GM21737 (cell line): Measurements from ENCODE around the gene NLRP6.
"Not testable (repeated sequence)": the region's sequence is repeated elsewhere in the genome, so short reads cannot be mapped to it uniquely, and the experiment has no call there.

Experiments used
- ATAC-seq: cut with Tn5 transposase; IDR thresholded peaks from one replicate; pipeline ENCODE4 v1.9.1; 2021; ENCODE audit warnings: mild to moderate bottlenecking, moderate library complexity; ENCODE audit not compliant: unreplicated experiment

Gene NLRP6

DNA sequence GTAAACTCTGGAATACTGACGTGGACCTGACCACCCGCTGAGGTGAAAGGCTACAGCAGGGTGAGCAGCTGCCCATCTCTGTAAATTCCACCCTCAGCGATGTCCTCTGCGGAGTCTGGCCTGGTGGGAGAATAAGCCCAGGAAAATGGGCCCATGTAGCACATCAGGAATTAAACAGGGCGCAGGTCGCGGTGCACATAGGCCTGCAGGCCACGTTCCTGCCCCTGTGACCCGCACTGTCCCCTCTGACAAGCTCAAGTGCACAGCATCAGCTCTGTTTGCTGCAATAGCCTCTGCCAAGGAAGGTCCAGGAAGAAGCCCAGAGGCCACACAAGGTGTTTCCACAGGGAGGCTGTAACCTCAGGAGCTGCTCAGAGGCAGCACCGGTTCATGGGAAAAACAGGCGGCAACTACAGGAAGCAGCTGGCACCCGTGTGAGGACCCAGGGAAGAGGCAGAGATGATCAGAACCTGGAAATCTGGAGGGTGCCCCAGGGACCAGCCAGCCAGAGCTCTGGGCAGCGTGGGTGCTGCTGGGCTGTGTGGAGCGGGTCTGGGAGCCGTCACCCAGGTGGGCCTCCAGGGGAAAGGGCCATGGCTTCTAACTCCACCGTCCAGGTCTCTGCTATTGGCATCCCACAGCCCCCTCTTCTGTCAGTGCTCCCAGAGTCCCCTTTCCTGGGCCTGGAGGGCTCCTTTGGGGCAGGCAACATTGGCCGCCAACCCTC lies 28.6 kb downstream of the NLRP6 start:
- no peak for ATAC-seq

DNA sequence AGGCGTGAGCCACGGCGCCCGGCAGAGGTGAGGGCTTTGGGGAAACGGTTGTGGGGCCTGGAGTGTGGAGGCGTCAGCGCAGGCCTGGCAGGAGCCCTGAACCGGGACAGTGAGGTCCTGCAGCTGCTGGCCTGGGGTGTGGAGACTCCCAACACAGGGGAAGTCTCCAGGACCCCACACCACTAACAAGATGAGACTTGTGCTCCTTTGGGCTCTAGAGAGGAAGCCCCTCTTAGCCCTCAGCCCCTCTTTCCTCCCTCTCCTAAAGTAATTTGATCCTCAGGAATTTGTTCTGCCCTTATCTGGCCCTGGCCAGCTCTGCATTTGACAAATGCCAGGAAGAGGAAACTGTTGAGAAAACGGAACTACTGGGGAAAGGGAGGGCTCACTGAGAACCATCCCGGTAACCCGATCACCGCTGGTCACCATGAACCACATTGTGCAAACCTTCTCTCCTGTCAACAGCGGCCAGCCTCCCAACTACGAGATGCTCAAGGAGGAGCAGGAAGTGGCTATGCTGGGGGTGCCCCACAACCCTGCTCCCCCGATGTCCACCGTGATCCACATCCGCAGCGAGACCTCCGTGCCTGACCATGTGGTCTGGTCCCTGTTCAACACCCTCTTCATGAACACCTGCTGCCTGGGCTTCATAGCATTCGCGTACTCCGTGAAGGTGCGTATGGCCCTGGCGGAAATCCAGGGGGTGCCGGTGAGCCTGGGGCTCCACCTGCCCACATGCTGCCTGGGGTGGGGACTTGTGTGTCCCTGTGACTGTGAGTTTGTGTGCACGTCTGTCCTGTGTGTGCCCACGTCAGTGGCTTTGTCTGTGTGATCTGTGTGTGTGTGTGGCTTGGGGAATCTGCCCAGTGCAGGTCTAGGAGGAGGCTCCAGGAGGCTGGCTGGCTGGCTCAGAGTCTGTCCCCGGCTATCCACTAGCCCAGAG lies 29.8 kb downstream of the NLRP6 start, which contains the start of gene IFITM2:
TSS of gene IFITM2 (plus strand) at position 51 of the 943 bp plus-strand sequence. CDS start at position 428, 377 bp downstream.
- ATAC-seq, result not testable (repeated sequence)

DNA sequence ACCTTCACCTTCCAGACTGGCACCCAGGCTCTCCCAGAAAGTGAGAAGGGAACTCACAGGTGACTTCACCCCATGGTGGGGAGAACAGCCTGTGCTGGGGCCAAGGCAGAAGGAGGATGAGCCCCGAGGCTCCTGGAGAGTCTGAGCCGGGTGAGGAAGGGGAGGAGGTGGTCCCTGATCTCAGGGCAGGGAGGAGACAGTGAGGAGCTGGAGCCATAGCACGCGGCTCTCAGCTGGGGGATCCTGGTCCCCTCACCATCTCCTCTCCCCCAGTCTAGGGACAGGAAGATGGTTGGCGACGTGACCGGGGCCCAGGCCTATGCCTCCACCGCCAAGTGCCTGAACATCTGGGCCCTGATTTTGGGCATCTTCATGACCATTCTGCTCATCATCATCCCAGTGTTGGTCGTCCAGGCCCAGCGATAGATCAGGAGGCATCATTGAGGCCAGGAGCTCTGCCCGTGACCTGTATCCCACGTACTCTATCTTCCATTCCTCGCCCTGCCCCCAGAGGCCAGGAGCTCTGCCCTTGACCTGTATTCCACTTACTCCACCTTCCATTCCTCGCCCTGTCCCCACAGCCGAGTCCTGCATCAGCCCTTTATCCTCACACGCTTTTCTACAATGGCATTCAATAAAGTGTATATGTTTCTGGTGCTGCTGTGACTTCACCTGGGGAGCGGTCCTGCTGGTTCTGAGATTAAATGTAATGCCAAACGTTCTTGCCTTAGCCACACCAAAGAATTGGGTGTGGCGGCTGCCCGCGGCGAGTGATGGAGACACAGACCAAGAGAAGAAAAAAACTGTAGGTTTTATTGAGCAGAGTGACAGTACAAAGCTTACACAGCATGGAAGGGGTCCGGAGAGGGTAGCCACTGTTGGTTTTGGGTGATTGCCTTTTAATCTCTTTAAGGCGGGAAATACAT lies 30.8 kb downstream of the NLRP6 start:
- ATAC-seq, result not testable (repeated sequence)

DNA sequence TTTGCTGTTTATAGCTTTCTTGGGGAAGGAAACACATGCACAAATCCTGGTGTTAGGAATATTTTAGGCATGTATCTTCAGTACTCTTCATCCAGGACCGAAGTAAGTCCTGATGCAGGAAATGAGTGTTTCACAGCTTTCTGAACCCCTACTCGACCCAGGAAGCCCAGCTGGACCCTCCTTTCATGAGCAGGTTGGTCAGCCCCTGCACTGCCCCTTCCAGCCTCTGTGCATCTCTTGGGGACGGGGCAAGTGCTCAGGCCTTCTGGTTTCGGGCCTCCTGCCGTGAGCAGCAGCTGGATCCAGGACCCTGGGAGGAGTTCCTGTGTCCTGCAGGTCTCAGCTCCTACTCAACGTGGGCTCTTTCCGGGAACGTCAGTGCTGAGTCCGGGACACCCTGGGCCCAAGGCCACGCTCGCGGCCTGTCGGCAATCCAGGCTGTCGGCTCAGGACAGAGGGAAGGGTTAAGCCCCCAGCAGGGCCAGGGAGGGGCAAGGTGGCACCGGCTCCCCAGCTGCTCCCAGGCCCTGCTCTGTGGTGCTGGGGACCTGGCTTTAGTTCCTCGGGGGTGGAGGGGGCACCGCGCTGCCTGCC lies 31.9 kb downstream of the NLRP6 start:
- ATAC-seq, result not testable (repeated sequence)

DNA sequence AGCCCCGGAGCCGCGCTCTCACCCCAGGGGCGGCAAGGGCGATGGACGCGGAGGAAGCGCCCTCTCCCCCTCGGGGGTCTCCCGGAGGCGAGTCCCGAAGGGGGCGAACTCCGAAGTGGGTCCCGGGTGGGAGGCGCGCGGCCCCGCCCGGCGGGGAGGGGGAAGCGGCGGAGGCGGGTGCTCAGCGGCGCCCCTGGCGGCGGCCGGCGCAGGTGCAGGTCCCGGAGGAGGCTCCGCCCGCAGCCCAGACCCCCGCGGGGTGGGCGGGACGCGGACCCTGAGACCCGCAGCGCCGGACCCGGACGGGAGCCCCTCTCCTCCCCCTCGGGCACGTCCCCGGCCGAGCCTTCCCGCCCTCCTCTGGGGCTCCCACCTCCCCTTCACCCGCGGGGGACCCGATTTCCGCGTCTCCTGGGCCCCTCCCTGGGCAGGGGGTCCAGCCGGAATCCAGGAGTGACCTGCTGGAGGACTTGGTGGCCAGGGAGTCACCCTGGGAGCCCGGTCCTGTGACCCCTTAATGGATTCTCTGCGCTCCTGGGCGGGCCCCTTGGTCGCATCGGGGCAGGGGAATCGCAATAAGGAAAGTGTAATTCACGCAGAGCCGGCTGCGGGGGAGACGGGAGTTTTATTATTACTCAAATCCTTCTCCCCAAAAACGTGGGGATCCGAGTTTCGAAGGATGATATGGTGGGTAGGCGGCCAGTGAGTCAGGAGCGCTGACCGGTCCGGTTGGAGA lies 33.0 kb downstream of the NLRP6 start:
- ATAC-seq, result not testable (repeated sequence)

DNA sequence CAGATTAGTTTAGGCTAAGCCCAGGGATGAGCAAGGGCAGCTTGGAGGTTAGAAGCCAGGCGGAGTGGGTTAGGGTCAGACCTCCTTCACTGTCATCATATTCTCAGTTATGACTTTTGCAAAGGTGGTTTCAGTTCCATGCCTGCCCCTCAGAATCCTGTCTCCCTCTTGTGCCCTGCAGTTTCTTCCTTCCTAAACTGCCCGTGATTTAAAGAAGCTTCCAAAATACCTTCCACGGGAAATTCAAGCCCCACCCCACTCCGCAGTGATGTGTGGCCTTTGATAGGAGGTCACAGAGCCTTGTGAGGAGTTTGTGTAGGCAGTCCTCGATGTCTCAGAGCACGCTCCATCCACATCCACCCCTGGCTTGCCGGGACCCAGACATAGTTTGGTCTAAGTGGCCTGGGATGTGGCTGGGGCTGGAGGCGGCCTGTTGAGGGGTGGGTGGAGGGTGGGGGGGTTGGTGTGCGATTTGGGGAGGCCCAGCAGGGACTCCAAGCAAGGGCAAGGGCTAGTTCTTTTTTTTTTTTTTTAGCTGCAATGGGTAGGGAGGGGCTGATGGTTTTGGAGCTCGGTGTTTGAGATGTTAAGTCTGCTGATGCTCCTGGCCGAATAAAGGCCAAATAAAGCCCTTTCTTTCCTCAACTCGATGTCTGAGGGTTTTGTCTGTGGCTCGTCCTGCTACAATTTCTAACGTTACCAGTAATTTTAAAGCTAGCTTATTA lies 34.0 kb downstream of the NLRP6 start:
- ATAC-seq, result no peak

DNA sequence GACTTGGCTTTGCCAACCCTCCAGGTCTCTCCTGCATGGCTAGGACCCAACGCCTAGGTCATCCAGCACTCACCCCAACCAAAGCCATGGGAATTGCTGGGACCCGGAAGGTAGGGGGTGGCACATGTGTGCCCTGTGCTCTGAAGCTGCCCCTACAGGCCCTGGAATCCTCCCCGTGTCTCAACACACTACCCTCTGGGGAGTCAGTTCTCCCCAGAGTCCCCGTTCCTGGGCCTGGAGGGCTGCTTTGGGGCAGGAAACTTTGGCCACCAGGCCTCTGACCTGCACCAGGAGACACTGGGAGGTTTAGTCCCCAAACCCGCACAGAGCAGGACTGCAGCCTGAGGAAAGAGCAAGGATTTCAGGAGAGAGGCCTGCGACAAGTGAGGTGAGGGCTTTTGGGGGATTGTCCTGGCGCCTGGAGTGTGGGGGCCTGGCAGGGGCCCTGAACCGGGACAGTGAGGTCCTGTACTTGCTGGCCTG lies 35.1 kb downstream of the NLRP6 start:
- ATAC-seq, result no peak

DNA sequence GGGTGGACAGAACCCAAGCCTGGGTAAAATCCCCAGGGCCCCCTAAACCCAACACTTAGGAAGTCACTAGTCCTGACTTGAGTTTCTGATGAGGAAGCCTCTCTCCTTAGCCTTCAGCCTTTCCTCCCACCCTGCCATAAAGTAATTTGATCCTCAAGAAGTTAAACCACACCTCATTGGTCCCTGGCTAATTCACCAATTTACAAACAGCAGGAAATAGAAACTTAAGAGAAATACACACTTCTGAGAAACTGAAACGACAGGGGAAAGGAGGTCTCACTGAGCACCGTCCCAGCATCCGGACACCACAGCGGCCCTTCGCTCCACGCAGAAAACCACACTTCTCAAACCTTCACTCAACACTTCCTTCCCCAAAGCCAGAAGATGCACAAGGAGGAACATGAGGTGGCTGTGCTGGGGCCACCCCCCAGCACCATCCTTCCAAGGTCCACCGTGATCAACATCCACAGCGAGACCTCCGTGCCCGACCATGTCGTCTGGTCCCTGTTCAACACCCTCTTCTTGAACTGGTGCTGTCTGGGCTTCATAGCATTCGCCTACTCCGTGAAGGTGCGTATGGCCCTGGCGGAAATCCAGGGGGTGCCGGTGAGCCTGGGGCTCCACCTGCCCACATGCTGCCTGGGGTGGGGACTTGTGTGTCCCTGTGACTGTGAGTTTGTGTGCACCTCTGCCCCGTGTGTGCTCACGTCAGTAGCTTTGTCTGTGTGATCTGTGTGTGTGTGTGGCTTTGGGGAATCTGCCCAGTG lies 35.8 kb downstream of the NLRP6 start, which contains the start of gene IFITM1:
TSS of gene IFITM1 (plus strand) at position 254 of the 767 bp plus-strand sequence. CDS start at position 385, 131 bp downstream.
- no peak for ATAC-seq

DNA sequence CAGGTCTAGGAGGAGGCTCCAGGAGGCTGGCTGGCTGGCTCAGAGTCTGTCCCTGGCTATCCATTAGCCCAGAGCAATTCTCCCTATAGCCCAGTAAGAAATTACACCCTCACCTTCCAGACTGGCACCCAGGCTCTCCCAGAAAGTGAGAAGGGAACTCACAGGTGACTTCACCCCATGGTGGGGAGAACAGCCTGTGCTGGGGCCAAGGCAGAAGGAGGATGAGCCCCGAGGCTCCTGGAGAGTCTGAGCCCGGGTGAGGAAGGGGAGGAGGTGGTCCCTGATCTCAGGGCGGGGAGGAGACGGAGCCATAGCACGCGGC lies 36.3 kb downstream of the NLRP6 start:
- ATAC-seq, result not testable (repeated sequence)

DNA sequence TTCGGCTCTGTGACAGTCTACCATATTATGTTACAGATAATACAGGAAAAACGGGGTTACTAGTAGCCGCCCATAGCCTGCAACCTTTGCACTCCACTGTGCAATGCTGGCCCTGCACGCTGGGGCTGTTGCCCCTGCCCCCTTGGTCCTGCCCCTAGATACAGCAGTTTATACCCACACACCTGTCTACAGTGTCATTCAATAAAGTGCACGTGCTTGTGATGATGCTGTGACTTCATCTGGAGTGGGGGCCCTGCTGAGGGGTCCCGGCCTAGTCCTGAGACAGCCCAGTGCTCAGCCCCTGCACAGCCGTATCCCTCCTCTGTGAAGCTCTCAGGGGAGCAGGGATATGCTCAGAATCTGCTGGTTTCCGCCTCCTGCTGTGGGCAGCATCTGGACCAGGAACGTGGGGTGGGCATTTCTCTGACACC lies 36.9 kb downstream of the NLRP6 start:
- ATAC-seq, result no peak

DNA sequence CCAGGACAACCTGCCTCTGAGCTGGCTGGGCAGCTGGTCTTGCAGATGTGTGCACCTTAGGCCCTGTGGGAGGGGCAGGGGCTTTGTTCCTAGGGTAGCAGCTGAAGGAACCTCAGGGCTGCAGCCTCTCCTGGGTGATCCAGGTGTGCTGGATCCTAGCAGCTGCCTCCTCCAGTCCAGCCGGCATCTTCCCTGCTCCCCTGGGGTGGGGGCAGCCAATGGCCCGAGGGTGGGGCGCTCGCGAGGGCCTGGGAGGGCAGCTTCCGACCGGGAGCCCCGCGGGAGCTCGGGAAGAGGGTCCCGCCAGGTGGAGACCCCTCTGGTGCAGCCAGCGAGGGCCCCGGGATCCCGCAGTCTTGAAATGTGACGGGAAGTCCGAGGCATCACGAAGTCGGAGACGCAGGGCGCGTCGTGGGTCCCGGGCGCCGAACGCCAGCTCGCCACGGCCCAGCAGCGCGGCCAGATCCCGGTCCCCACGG lies 37.3 kb downstream of the NLRP6 start:
- ATAC-seq, result no peak

DNA sequence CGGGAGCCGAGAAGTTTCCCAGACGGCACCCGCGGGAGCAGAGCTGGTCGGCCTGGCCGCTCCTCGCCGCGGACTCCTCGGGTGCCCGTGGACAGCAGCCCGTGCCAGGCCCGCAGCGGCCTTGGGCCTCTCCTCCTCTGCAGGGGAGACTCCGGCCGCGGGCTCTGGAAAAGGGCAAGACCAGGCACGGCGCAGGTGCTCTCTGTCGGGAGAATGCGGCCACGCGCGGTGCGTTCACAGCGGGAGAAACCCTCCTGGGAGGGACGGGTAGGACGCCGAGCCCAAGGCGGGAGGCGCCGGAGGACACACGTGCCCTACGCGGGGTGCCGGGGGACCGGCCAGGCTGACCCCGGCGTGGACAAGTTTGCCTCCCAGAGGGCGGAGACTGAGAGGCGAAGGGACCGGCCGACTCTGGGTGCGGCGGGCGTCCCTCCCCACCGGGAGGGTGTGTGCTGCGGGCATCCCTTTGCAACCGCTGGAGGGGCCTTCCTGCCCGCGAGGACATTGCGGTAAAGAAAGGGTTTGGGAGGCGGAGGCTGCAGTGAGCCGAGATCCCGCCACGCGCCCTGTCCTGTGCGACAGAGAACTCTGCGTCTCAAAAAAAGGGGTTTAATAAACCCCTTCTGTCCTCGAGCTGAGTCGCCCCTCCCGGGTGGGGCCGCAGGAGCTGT lies 38.0 kb downstream of the NLRP6 start:
- ATAC-seq, result no peak

DNA sequence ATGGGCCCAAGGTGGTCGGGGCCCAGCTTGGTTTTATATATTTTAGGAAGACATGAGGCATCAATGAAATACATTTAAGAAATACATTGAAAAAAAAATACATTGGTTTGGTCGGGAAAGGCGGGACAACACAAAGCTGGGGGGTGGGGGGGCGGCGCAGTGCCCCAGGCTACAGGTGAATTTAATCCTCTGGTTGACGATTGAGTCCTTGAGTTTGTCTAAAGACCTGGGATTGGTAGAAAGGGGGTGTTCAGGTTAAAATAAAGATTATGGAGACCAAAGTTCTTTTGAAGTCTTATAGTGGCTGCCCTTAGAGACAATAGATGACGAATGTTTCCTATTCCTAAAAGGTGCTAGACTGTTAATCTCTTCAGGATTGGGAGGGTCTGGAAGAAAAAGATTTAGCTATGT lies 38.7 kb downstream of the NLRP6 start:
- no peak for ATAC-seq

DNA sequence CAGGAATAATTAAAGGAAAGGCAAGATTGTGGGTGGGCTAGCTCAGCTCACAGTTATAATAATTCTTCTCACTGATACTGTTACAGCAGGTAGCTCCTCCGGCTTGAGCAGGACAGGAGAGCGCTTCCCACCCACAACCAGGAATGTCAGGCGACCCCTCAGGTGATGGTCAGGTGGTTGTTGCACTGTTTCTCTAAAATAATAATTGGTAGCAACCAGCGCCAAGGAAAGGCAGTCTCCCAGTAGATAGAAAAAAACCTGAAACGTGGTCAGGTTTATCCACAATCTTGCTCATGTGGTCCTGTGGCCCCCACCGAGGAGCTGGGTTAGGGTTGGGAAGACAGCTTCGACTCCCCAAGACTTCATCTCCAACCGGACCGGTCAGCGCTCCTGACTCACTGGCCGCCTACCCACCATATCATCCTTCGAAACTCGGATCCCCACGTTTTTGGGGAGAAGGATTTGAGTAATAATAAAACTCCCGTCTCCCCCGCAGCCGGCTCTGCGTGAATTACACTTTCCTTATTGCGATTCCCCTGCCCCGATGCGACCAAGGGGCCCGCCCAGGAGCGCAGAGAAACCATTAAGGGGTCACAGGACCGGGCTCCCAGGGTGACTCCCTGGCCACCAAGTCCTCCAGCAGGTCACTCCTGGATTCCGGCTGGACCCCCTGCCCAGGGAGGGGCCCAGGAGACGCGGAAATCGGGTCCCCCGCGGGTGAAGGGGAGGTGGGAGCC lies 39.6 kb downstream of the NLRP6 start:
- ATAC-seq, result not testable (repeated sequence)

DNA sequence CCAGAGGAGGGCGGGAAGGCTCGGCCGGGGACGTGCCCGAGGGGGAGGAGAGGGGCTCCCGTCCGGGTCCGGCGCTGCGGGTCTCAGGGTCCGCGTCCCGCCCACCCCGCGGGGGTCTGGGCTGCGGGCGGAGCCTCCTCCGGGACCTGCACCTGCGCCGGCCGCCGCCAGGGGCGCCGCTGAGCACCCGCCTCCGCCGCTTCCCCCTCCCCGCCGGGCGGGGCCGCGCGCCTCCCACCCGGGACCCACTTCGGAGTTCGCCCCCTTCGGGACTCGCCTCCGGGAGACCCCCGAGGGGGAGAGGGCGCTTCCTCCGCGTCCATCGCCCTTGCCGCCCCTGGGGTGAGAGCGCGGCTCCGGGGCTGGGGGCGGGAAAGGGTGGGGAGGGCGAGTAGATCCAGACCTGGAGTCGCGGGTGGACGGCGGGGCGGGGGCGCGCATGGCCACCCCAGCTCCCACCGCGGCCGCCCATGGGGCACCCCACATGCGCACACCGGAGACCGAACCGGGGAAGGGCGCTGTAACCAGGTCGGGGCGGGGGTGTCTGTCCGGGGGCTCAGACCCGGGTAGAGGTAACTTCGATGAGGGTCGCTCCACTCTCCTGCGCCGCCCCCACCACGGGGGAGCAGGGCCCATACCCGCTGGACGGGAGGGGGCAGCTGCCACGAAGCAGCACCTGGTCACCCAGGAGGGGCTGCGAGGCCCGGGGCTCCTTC lies 40.4 kb downstream of the NLRP6 start:
- peak; percentile 51 for ATAC-seq
